Naive B cell (primary cell): ENCODE data around the gene ZBTB20. TPM values are rescaled to one million over a fixed set of nuclear protein-coding genes. Genes with fewer than 3 reads are reported as not detected.

Experiments used
- ATAC-seq, 2 donors: fragments of 150-1000 bp; cut with Tn5 transposase; 2 replicates each; pipeline ENCODE4 v1.10.0; 2021; ENCODE audit warnings: low read depth in 2 of 2, mild to moderate bottlenecking in 2 of 2, moderate library complexity in 2 of 2
- DNase-seq: peaks from one replicate; pipeline ENCODE4 v3.0.0; 2022
- H3K27ac Mint-ChIP-seq, 6 donors: one replicate each; pipeline ENCODE4 v1.8.0; 2020 to 2022; ENCODE audit warnings: mild to moderate bottlenecking in 6 of 6, mixed read lengths in 6 of 6, moderate library complexity in 5 of 6, inconsistent platforms in 2 of 6
- H3K27me3 Mint-ChIP-seq, 3 donors: one replicate each; pipeline ENCODE4 v1.8.0; 2021 to 2022; ENCODE audit warnings: mixed read lengths in 3 of 3, mild to moderate bottlenecking in 1 of 3
- H3K36me3 Mint-ChIP-seq, 2 donors: one replicate each; pipeline ENCODE4 v1.8.0; 2020 to 2022; ENCODE audit warnings: mixed read lengths in 2 of 2, inconsistent platforms in 1 of 2, mild to moderate bottlenecking in 1 of 2
- H3K4me1 Mint-ChIP-seq, 3 donors: one replicate each; pipeline ENCODE4 v1.8.0; 2020 to 2022; ENCODE audit warnings: mixed read lengths in 3 of 3, inconsistent platforms in 1 of 3, mild to moderate bottlenecking in 1 of 3, moderate library complexity in 1 of 3
- H3K4me3 Mint-ChIP-seq, 8 donors: one replicate each; pipeline ENCODE4 v1.8.0; 2020 to 2022; ENCODE audit warnings: mild to moderate bottlenecking in 8 of 8, mixed read lengths in 8 of 8, moderate library complexity in 8 of 8, inconsistent platforms in 2 of 8
- H3K9me3 Mint-ChIP-seq, 7 donors: one replicate each; pipeline ENCODE4 v1.8.0; 2020 to 2022; ENCODE audit warnings: mixed read lengths in 7 of 7, mild to moderate bottlenecking in 5 of 7, inconsistent platforms in 2 of 7, moderate library complexity in 1 of 7
- polyA plus RNA-seq, 6 donors: library from polyadenylated mRNA; unstranded; fragments of 300-500 nt; fragmentation: Illumina TruSeq; gene quantifications; one replicate each; pipeline ENCODE4 v1.2.3, GENCODE V29; 2021; ENCODE audit warnings: low read depth in 6 of 6

The ZBTB20 gene
- polyA plus RNA-seq, 6 donors from 2014 or later = 20.4 to 38.5 (median 34.6) TPM

DNA sequence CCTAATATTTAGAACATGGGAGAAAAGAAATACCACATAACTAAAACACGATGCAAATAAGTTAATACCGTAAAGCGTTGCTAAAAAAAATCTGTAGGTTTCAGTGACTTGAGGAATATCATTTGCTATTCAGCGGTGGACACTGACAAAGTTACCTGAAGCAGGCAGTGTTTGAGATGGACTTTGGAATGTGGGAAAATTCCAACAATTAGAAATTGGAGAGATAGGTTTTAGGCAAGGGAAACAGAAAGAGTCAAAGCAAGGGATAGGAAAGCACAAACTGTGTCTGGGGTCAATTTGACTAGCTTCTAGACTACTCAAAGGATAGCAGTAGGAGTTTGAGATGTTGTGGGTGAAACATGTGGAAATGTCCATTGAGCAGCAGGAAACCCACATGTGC is 680.3 kb downstream of the ZBTB20 start:
- ATAC-seq = no peak
- Mint-ChIP-seq H3K36me3 (no peaks in the 10 kb centered on the region), H3K27ac (peak overlapping the region in 1 of 6 donors; percentile 11), H3K4me3 (no peak overlapping the region), H3K4me1 (peaks cover 0 to 5% (median 4%) of the 10 kb centered on the region in 3 donors), H3K9me3 (no peaks in the 10 kb centered on the region), H3K27me3 (no peaks in the 10 kb centered on the region)
- no peak for DNase-seq

GRCh38 chr3:114466251-114466650 is 680.8 kb downstream of the ZBTB20 start:
- Mint-ChIP-seq H3K36me3 (no peaks in the 10 kb centered on the region), H3K27ac (no peak overlapping the region), H3K4me3 (no peak overlapping the region), H3K4me1 (peaks cover 0 to 5% (median 4%) of the 10 kb centered on the region in 3 donors), H3K9me3 (no peaks in the 10 kb centered on the region), H3K27me3 (no peaks in the 10 kb centered on the region)
- ATAC-seq = no peak
- no peak for DNase-seq

- H3K36me3 Mint-ChIP-seq = no peaks in the 10 kb centered on the region
- no peaks in the 10 kb centered on the region for H3K27me3 Mint-ChIP-seq
- no peaks in the 10 kb centered on the region for H3K9me3 Mint-ChIP-seq
- H3K4me3 Mint-ChIP-seq = no peak overlapping the region
- no peak overlapping the region for H3K27ac Mint-ChIP-seq
- DNase-seq (no peak), ATAC-seq (peak in 1 of 2 donors; percentile 59)
- H3K4me1 Mint-ChIP-seq = peaks cover 6 to 12% (median 7%) of the 10 kb centered on the region in 3 donors
Observed at GRCh38 chr3:114464548-114464947, 682.5 kb downstream of the ZBTB20 start.

GRCh38 chr3:114462750-114463149 is 684.3 kb downstream of the ZBTB20 start:
- H3K9me3 Mint-ChIP-seq = no peaks in the 10 kb centered on the region
- H3K36me3 Mint-ChIP-seq = no peaks in the 10 kb centered on the region
- ATAC-seq (no peak), DNase-seq (no peak)
- no peak overlapping the region for H3K4me3 Mint-ChIP-seq
- H3K4me1 Mint-ChIP-seq = peaks cover 7 to 13% (median 13%) of the 10 kb centered on the region in 3 donors
- no peak overlapping the region for H3K27ac Mint-ChIP-seq
- H3K27me3 Mint-ChIP-seq = no peaks in the 10 kb centered on the region

DNA sequence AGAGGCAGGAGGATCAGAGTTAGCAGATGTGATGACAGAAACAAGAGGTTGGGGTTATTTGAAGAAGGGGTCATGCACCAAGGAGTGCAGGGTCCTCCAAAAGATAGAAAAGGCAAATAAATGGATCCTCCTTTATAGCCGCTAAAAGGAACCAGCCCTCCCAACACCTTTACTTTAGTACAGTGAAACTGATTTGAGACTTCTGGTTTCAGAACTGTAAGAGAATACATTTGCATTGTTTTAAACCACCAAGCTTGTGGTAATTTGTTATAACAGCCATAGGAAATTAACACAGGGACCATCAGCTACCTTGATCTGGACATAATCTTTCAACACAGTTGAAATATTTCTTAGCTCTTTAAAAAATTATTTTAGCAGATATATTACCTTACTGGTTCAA is 686.6 kb downstream of the ZBTB20 start:
- H3K36me3 Mint-ChIP-seq = no peaks in the 10 kb centered on the region
- H3K4me3 Mint-ChIP-seq = no peak overlapping the region
- peaks cover 7 to 13% (median 9%) of the 10 kb centered on the region in 3 donors for H3K4me1 Mint-ChIP-seq
- H3K27ac Mint-ChIP-seq = peak overlapping the region in 1 of 6 donors; percentile 5
- no peak for DNase-seq
- ATAC-seq = peak; percentile 25 to 47
- no peaks in the 10 kb centered on the region for H3K27me3 Mint-ChIP-seq
- H3K9me3 Mint-ChIP-seq = no peaks in the 10 kb centered on the region

GRCh38 chr3:114456742-114457141 is 690.3 kb downstream of the ZBTB20 start:
- DNase-seq (peak; percentile 37), ATAC-seq (peak; percentile 70 to 77)
- H3K4me1 Mint-ChIP-seq = peaks cover 10 to 16% (median 10%) of the 10 kb centered on the region in 3 donors
- no peaks in the 10 kb centered on the region for H3K9me3 Mint-ChIP-seq
- no peak overlapping the region for H3K4me3 Mint-ChIP-seq
- H3K27ac Mint-ChIP-seq = no peak overlapping the region
- H3K27me3 Mint-ChIP-seq = no peaks in the 10 kb centered on the region
- no peaks in the 10 kb centered on the region for H3K36me3 Mint-ChIP-seq

- no peak for ATAC-seq
- H3K36me3 Mint-ChIP-seq = no peaks in the 10 kb centered on the region
- no peak overlapping the region for H3K4me3 Mint-ChIP-seq
- H3K27me3 Mint-ChIP-seq = no peaks in the 10 kb centered on the region
- H3K27ac Mint-ChIP-seq = no peak overlapping the region
- DNase-seq = no peak
- H3K9me3 Mint-ChIP-seq = no peaks in the 10 kb centered on the region
- H3K4me1 Mint-ChIP-seq = peaks cover 20 to 22% (median 20%) of the 10 kb centered on the region in 3 donors
Observed at GRCh38 chr3:114455432-114455831, 691.7 kb downstream of the ZBTB20 start.

DNA sequence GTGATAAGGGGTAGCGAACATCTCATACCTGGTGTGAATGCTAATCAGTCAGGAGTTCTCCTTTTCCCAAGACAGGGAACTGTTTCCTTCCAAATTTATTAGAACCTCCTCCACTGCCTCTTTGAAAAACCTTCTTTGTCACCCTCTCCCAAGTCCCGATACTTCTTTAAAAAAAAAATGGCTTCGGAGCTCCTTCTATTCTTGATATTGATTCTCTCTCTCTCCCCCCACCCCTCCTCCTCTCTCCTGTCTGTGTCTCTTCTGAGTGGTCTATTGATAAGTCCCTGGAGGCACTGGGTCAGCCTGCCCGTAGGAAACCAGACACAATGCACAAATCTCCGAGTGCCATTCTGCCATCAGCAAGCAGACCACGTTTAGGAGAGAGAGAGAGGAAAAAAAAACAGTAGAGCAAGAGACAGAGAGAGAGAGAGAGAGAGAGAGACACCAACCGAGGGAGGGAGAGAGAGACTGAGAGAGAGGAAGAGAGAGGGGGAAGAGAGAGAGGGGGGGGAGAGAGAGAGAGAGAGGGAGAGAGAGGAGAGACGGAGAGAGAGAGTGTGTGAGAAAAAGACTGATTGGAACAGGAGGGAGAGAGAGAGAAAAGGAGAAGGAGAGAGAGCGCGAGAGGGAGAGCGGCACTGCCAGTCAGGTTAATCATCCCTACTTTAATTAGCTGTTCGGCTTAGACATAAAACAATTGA is 692.4 kb downstream of the ZBTB20 start:
- Mint-ChIP-seq H3K36me3 (no peaks in the 10 kb centered on the region), H3K27ac (no peak overlapping the region), H3K9me3 (no peaks in the 10 kb centered on the region), H3K4me1 (peaks cover 16 to 22% (median 20%) of the 10 kb centered on the region in 3 donors), H3K4me3 (no peak overlapping the region), H3K27me3 (no peaks in the 10 kb centered on the region)
- peak; percentile 11 for DNase-seq
- ATAC-seq = peak in 1 of 2 donors; percentile 10

DNA sequence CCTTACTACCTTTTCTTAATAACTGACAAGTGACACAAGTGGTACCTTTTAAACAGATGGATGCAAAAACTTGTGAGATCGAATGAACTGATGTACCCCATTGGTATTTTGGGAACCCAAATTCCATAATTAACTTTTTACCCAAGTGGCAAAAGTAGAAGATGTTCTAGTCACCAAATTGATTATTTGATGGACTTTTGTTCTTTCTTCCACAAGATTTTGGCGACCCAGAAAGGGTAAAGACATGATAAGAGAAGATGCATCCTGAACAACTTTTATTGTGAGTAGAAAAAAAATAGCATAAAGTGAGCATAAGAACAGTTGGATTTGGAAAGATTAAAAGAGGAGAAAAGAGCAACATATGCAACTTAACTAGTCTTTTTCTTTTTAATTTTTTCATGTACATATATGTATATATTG is 693.7 kb downstream of the ZBTB20 start:
- Mint-ChIP-seq H3K36me3 (peaks cover 0 to 5% of the 10 kb centered on the region in 2 donors), H3K9me3 (no peaks in the 10 kb centered on the region), H3K27me3 (no peaks in the 10 kb centered on the region), H3K27ac (peak overlapping the region in 2 of 6 donors; percentile 67 to 69), H3K4me3 (no peak overlapping the region), H3K4me1 (peaks cover 13 to 18% (median 16%) of the 10 kb centered on the region in 3 donors)
- DNase-seq (no peak), ATAC-seq (no peak)

DNA sequence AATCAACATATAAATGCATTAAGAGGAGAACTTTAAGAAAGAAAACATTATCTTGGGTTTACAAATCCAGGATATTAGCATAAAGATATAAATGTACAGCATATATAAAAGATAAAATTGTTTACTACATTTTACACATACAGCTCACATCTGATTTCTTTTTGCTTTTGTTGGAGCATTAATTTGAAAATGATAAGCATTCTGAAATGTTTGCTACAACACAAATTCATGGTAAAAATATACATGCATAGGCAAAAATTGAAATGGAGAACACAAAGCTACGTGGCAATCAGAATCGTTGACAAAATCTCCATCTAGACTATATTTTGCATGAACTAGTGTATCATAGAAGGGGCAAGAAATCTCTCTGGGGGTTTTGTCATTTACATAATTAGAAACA is 694.2 kb downstream of the ZBTB20 start:
- DNase-seq (no peak), ATAC-seq (no peak)
- Mint-ChIP-seq H3K9me3 (no peaks in the 10 kb centered on the region), H3K27ac (no peak overlapping the region), H3K36me3 (peaks cover 0 to 5% of the 10 kb centered on the region in 2 donors), H3K4me1 (peaks cover 14 to 19% (median 18%) of the 10 kb centered on the region in 3 donors), H3K27me3 (no peaks in the 10 kb centered on the region), H3K4me3 (no peak overlapping the region)

GRCh38 chr3:114452256-114452655 is 694.8 kb downstream of the ZBTB20 start:
- peaks cover 14 to 21% (median 18%) of the 10 kb centered on the region in 3 donors for H3K4me1 Mint-ChIP-seq
- peak overlapping the region in 2 of 8 donors; percentile 29 to 75 for H3K4me3 Mint-ChIP-seq
- no peaks in the 10 kb centered on the region for H3K9me3 Mint-ChIP-seq
- no peaks in the 10 kb centered on the region for H3K27me3 Mint-ChIP-seq
- DNase-seq (no peak), ATAC-seq (no peak)
- H3K27ac Mint-ChIP-seq = no peak overlapping the region
- H3K36me3 Mint-ChIP-seq = peaks cover 0 to 5% of the 10 kb centered on the region in 2 donors

DNA sequence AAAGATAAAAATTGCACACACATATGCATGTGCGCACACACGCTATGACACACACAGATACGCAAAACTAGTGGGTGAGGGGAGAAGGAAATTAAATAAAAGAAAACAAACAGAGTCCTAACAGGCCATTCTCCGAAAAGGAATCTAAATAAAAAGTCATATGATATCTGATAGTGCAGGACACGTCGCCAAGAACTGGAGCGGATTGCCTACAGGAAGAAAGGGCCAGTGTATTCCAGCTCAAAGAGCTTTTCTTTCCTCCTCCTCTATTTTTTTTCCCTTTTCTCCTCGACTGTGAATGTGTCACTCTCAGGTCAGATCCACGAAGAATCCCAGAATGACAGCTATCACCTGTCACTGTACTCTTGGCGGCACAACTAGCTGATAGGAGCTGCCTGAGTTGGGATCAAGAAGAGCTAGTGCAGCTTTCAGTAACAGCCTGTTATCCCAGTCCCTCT is 695.5 kb downstream of the ZBTB20 start:
- no peaks in the 10 kb centered on the region for H3K27me3 Mint-ChIP-seq
- peak overlapping the region in 5 of 8 donors; percentile 31 to 75 (median 51) for H3K4me3 Mint-ChIP-seq
- H3K36me3 Mint-ChIP-seq = peaks cover 0 to 5% of the 10 kb centered on the region in 2 donors
- DNase-seq = no peak
- peak; percentile 40 to 50 for ATAC-seq
- H3K27ac Mint-ChIP-seq = peak overlapping the region in 4 of 6 donors; percentile 44 to 96 (median 78)
- peaks cover 14 to 21% (median 18%) of the 10 kb centered on the region in 3 donors for H3K4me1 Mint-ChIP-seq
- no peaks in the 10 kb centered on the region for H3K9me3 Mint-ChIP-seq

DNA sequence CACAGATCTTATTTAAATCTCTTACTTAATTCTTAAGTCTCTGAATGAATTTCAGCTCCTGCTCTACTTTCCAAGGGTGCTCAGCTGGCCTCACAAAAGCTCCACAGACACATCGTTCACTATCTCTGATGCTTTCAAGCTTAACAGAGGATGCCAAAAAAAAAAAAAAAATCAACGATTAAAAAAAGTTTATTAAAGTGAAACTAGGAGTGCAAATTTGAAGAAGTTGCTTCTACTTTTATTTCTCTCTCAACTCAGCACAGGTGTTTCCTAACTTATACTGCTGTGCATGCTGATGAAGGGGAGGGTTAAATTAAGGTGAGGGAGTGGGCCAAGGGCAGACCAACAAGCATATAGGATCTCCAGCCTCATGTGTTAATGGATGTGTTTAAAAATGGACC is 696.0 kb downstream of the ZBTB20 start:
- H3K4me3 Mint-ChIP-seq = peak overlapping the region; percentile 31 to 75 (median 56)
- H3K4me1 Mint-ChIP-seq = peaks cover 14 to 21% (median 18%) of the 10 kb centered on the region in 3 donors
- no peaks in the 10 kb centered on the region for H3K9me3 Mint-ChIP-seq
- H3K27me3 Mint-ChIP-seq = no peaks in the 10 kb centered on the region
- peak; percentile 32 for DNase-seq
- peak; percentile 74 to 76 for ATAC-seq
- H3K27ac Mint-ChIP-seq = peak overlapping the region in 5 of 6 donors; percentile 54 to 96 (median 78)
- H3K36me3 Mint-ChIP-seq = peaks cover 0 to 5% of the 10 kb centered on the region in 2 donors

DNA sequence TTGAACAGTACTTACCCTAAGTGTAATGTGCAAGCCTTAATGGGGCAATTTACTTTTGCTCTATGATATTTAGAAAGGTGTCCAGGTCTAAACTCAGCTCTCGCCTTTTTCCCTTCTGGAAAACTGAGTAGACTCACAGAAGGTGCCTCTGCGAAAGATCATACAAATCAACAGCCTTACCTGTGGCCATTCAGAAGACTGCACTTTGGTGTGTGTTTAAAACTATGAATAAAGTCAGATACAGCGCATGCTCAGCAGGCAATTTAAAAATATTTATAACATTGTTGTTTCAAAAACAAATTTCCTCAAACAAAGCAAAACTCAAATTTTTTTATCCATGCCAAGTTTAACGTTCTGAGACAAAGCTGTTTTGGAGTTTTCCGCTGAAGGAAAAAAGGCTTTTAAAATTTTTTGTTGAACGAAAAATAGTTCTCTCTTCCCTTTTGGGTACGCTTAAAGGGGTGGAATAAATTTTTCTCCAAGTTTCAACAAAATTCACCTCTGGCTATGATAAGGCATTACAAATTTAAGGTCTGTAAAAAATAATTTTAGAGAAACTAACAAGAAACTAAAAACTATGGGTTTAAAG is 697.0 kb downstream of the ZBTB20 start:
- peaks cover 14 to 21% (median 21%) of the 10 kb centered on the region in 3 donors for H3K4me1 Mint-ChIP-seq
- no peak overlapping the region for H3K27ac Mint-ChIP-seq
- ATAC-seq (peak in 1 of 2 donors; percentile 24), DNase-seq (no peak)
- peak overlapping the region in 1 of 8 donors; percentile 75 for H3K4me3 Mint-ChIP-seq
- H3K36me3 Mint-ChIP-seq = peaks cover 0 to 5% of the 10 kb centered on the region in 2 donors
- H3K27me3 Mint-ChIP-seq = no peaks in the 10 kb centered on the region
- H3K9me3 Mint-ChIP-seq = no peaks in the 10 kb centered on the region
